ENCODE measurements around the gene GPR3. TPM values are rescaled to one million over a fixed set of nuclear protein-coding genes. Genes with fewer than 3 reads are reported as not detected.

The GPR3 gene
- total and polyA plus RNA-seq, 2 of the 8 experiments (the other 6 are each of a cell fraction or from before 2014, with no cell fraction given) = 9.9 to 26.5 TPM

GRCh38 chr1:27402349-27402754 lies 9.9 kb downstream of the GPR3 start (continued):
- TF ChIP-seq NANOG (IDR thresholded peaks at IDR 0.05; ENCODE audit: insufficient read depth, low read depth, low read length, poor library complexity, severe bottlenecking) = no peak
- no peak for TF ChIP-seq RFX5 (IDR thresholded peaks at IDR 0.05; ENCODE audit: borderline replicate concordance, low read depth, low read length)
- no peak for TF ChIP-seq TAF7 (optimal IDR thresholded peaks at IDR 0.05; ENCODE audit: borderline replicate concordance, low read depth, low read length)
- TF ChIP-seq RAD21 (IDR thresholded peaks at IDR 0.05 in 1 of 2, conservative IDR thresholded peaks at IDR 0.05 in 1 of 2; ENCODE audit: low read depth in 2 of 2, low read length in 2 of 2) = peak; percentile 62 to 69
- TF ChIP-seq POLR2A (IDR thresholded peaks at IDR 0.05; ENCODE audit: control extremely low read depth in 1 of 2, low read depth in 2 of 2, low read length in 2 of 2) = 0 out of 3 replicates have a peak, but pooled peaks of 1 of the 2 experiments have one; percentile 46
- TF ChIP-seq SIX5 (IDR thresholded peaks at IDR 0.05; ENCODE audit: low read depth, low read length) = no peak
- no peak for TF ChIP-seq CBX8 (IDR thresholded peaks at IDR 0.05; ENCODE audit: borderline replicate concordance, low read depth, low read length)
- TF ChIP-seq YY1 (IDR thresholded peaks at IDR 0.05; ENCODE audit: low read depth, low read length) = peak; percentile 76
- TF ChIP-seq CHD7 (IDR thresholded peaks at IDR 0.05; ENCODE audit: insufficient replicate concordance, low read length) = no peak
- TF ChIP-seq TEAD4 (IDR thresholded peaks at IDR 0.05; ENCODE audit: low read depth, low read length) = peak; percentile 78; the same call in 1 of the 2 replicates

Data from H1 (cell line).